Measurements from ENCODE around the gene HBZ.
"Not testable (repeated sequence)": the region's sequence is repeated elsewhere in the genome, so short reads cannot be mapped to it uniquely, and the experiment has no call there.

GRCh38 chr16:176006-176405 is 23.6 kb downstream of the HBZ start:
- TF ChIP-seq CTCF (IDR thresholded peaks at IDR 0.05); POLR2AphosphoS5 (IDR thresholded peaks at IDR 0.05; ENCODE audit: low read depth, low read length); TCF7L2 (IDR thresholded peaks at IDR 0.05; ENCODE audit: low read depth, low read length): not testable (repeated sequence)

Measured in Panc1 (cell line).